B cell (primary cell): ENCODE results near the gene RHOG. TPM values are rescaled to one million over a fixed set of nuclear protein-coding genes. Genes with fewer than 3 reads are reported as not detected.

Source experiments
- ATAC-seq: fragments of 200-7000 bp; cut with Tn5 transposase; one replicate; pipeline ENCODE4 v1.10.0; 2021; ENCODE audit warnings: low read depth, mild to moderate bottlenecking, moderate number of reproducible peaks, moderate library complexity
- CTCF ChIA-PET: fragments of 350-600 bp; sonication (Branson Sonifier 250); formaldehyde crosslinking; loops from one replicate; lab custom pipeline; 2021; ENCODE audit warnings: antibody characterized with exemption, inconsistent platforms; lab: Charles Lee
- POLR2A ChIA-PET: fragments of 350-600 bp; sonication (Branson Sonifier 250); formaldehyde crosslinking; loops from one replicate; lab custom pipeline; 2021; ENCODE audit warnings: antibody characterized with exemption; lab: Charles Lee
- DNase-seq: peaks from one replicate; pipeline ENCODE4 v3.0.0; 2013
- H2AFZ ChIP-seq: 2 replicates; pipeline ENCODE4 v1.6.1; 2012; ENCODE audit warnings: mild to moderate bottlenecking, low read depth, low read length; ENCODE audit not compliant: insufficient read depth, poor library complexity, severe bottlenecking
- H3K27ac ChIP-seq, 2 donors: 1 replicate in 1 of 2; 2 replicates in 1 of 2; pipeline ENCODE4 v1.5.1; 2012 to 2013; ENCODE audit warnings: low read length in 2 of 2, mild to moderate bottlenecking in 2 of 2, moderate library complexity in 1 of 2
- H3K27me3 ChIP-seq, 4 experiments: fragments of 200-600 bp in 1 of 4; sonication (generic) in 1 of 4; replicated peaks in 1 of 4; 1 replicate in 2 of 4; 2 replicates in 2 of 4; pipeline versions ENCODE4 v1.6.1 to v1.7.0; 2013 to 2016; ENCODE audit warnings: low read length in 3 of 4, mild to moderate bottlenecking in 2 of 4, mixed read lengths in 1 of 4, moderate library complexity in 1 of 4; ENCODE audit not compliant: insufficient read depth in 4 of 4, control insufficient read depth in 3 of 4; ENCODE audit errors: control extremely low read depth in 1 of 4
- H3K36me3 ChIP-seq, 2 experiments: replicated peaks in 1 of 2; 1 replicate in 1 of 2; 2 replicates in 1 of 2; pipeline versions ENCODE4 v1.6.1 to v1.7.1; 2013; ENCODE audit warnings: low read length in 1 of 2; ENCODE audit not compliant: insufficient read depth in 2 of 2, control insufficient read depth in 1 of 2; ENCODE audit errors: control extremely low read depth in 1 of 2, extremely low read depth in 1 of 2
- H3K4me1 ChIP-seq, 2 donors: fragments of 200-600 bp in 1 of 2; sonication (generic) in 1 of 2; 1 replicate in 1 of 2; 2 replicates in 1 of 2; pipeline versions ENCODE4 v1.5.1 to v1.6.1; 2013 to 2017; ENCODE audit warnings: low read length in 2 of 2; ENCODE audit not compliant: control insufficient read depth in 2 of 2, insufficient read depth in 2 of 2
- H3K4me2 ChIP-seq: replicated peaks from 2 replicates; pipeline ENCODE3; 2012; ENCODE audit warnings: mild to moderate bottlenecking, low read depth, low read length; ENCODE audit not compliant: poor library complexity, severe bottlenecking
- H3K4me3 ChIP-seq, 5 experiments: fragments of 200-600 bp in 1 of 5; sonication (generic) in 1 of 5; 1 replicate in 3 of 5; 2 replicates in 2 of 5; pipeline versions ENCODE4 v1.5.1 to v1.7.0; 2011 to 2016; ENCODE audit warnings: low read length in 4 of 5, mild to moderate bottlenecking in 4 of 5, low read depth in 2 of 5, control low read depth in 1 of 5, moderate library complexity in 1 of 5; ENCODE audit not compliant: insufficient read depth in 1 of 5; ENCODE audit errors: control extremely low read depth in 1 of 5, extremely low read depth in 1 of 5
- H3K79me2 ChIP-seq: fragments of 200-600 bp; sonication (generic); one replicate; pipeline ENCODE4 v1.6.0; 2016; ENCODE audit warnings: low read length; ENCODE audit not compliant: control insufficient read depth, insufficient read depth
- H3K9ac ChIP-seq: fragments of 200-600 bp; sonication (generic); 2 replicates; pipeline ENCODE4 v1.6.1; 2017; ENCODE audit warnings: mild to moderate bottlenecking, low read length, moderate library complexity
- H3K9me3 ChIP-seq, 3 donors: one replicate each; pipeline versions ENCODE4 v1.6.1 to v1.7.1; 2013; ENCODE audit warnings: low read length in 2 of 3; ENCODE audit not compliant: control insufficient read depth in 2 of 3, insufficient read depth in 1 of 3; ENCODE audit errors: control extremely low read depth in 1 of 3
- H4K20me1 ChIP-seq: 2 replicates; pipeline ENCODE4 v1.6.0; 2012; ENCODE audit warnings: mild to moderate bottlenecking, low read length; ENCODE audit not compliant: insufficient read depth, control insufficient read depth, poor library complexity, severe bottlenecking
- H3K27ac Mint-ChIP-seq: one replicate; pipeline ENCODE4 v1.8.0; 2021; ENCODE audit warnings: mixed read lengths
- H3K27me3 Mint-ChIP-seq: one replicate; pipeline ENCODE4 v1.8.0; 2021; ENCODE audit warnings: mixed read lengths
- H3K4me1 Mint-ChIP-seq: one replicate; pipeline ENCODE4 v1.8.0; 2021; ENCODE audit warnings: mixed read lengths
- H3K4me3 Mint-ChIP-seq: one replicate; pipeline ENCODE4 v1.8.0; 2021; ENCODE audit warnings: mixed read lengths
- H3K9me3 Mint-ChIP-seq: one replicate; pipeline ENCODE4 v1.8.0; 2022; ENCODE audit warnings: mixed read lengths; ENCODE audit not compliant: insufficient read depth
- WGBS: methylation state at CpG from one replicate; pipeline ENCODE4 v1.1.5; 2013; ENCODE audit warnings: missing lambda C conversion rate; ENCODE audit not compliant: insufficient coverage; 5-methylcytosine and 5-hydroxymethylcytosine counted together
- intact Hi-C: fragments of 100-400 bp; cut with micrococcal nuclease; formaldehyde crosslinking; loops from one replicate; pipeline ENCODE4 v1.10.0; 2022
- polyA plus RNA-seq: library from polyadenylated mRNA; depleted of rRNA; stranded (reverse); fragments of >200 nt; gene quantifications from 2 replicates; pipeline ENCODE4 v1.2.3, GENCODE V29; 2012
- total RNA-seq, 2 donors: library from RNA; stranded (reverse); fragments of 120-200 nt in 1 of 2; gene quantifications; 1 replicate in 1 of 2; 2 replicates in 1 of 2; pipeline versions ENCODE4 v1.2.3 to v1.2.4, GENCODE V29; 2013 to 2022
- TF ChIP-seq, protein P1 (sequence below): fragments of 200-600 bp; IDR thresholded peaks from one replicate; pipeline ENCODE4 v1.8.0; 2022; ENCODE audit warnings: antibody characterized with exemption, mild to moderate bottlenecking

The RHOG gene
- total and polyA plus RNA-seq, 2 donors (not counting 1 experiment from before 2014, with no cell fraction given) = 102 to 141 TPM

DNA sequence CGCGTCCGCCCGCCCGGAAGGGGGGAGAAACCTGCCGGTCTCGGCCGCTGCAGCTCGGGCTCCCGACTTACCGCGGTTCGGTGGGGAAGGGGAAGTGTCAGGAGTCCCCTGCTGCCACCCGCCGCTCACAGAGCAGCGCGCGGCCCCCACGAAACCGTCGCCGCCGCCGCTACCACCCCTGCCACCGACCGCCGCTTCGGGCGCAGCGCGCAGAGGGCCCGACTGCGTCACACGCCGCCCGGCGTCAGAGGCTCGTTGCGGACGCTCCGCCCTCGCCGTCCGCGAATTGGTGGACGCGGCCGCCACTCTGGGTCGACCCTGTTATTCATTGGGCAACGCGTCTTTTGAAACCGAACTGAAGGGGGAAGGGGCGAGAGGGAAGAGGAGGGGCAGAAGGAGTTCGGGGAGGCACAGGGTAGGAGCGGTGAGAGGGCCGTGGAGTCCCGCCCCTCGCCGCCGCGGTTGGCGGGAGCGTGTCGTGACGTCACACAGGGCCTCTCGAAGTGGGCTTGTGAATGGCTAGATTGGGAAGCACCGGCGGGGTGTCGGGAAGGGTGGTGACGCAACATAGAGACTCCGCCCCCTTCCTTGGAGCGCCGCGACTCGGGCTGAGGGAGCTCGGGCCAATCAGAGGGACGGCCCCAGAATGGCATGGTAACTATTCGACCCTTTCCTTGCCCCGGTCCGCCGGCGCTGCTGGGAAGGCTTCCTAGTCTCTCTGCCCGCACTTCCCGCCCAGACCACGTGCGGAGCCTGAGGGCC, 43.2 kb downstream of the RHOG start, which contains the start of gene NUP98:
NUP98 (minus strand) TSS at position 226 of the 762 bp plus-strand sequence. CDS start 15,437 bp downstream, outside the sequence.
- POLR2A ChIA-PET = interaction anchor here (0.6 to 2.1 kb wide), 4 partner anchors 11 to 418 kb away, joined by 3 to 12 read pairs (median 3); partner anchors contain the start of gene PGAP2

More for the DNA sequence above, 43.2 kb downstream of the RHOG start, which contains the start of gene NUP98:
- peak within 1 kb of the TSS; percentile 97 for H3K4me3 Mint-ChIP-seq
- peak within 1 kb of the TSS; percentile 97 for H3K27ac Mint-ChIP-seq
- no peaks in the 10 kb centered on the region for H3K27me3 Mint-ChIP-seq
- H2AFZ ChIP-seq = peak within 1 kb of the TSS; percentile 94
- CTCF ChIA-PET = interaction anchor here (0.8 to 3.5 kb wide), 6 partner anchors 10 to 276 kb away, joined by 3 to 27 read pairs (median 10); partner anchors contain the start of genes PGAP2 and RHOG
- peak within 1 kb of the TSS; percentile 93 to 97 for H3K27ac ChIP-seq
- H3K9ac ChIP-seq = peak within 1 kb of the TSS; percentile 97
- intact Hi-C loops = loop anchor here (1.0 to 5.0 kb wide), 6 partner anchors 11 to 595 kb away; partner anchors contain the start of genes PGAP2, RRM1 and TRIM21
- peaks cover 2 to 7% of the 10 kb centered on the region in 2 experiments for H3K36me3 ChIP-seq
- peaks cover 22% of the 10 kb centered on the region for H4K20me1 ChIP-seq
- H3K79me2 ChIP-seq = peaks cover 70% of the 10 kb centered on the region
- DNase-seq = peak; percentile 100
- no peaks in the 10 kb centered on the region for H3K9me3 Mint-ChIP-seq
- H3K9me3 ChIP-seq = no peaks in the 10 kb centered on the region
- peaks cover 21 to 31% of the 10 kb centered on the region in 2 donors for H3K4me1 ChIP-seq
- H3K4me2 ChIP-seq = peak within 1 kb of the TSS; percentile 92
- peaks cover 35% of the 10 kb centered on the region for H3K4me1 Mint-ChIP-seq
- peak; percentile 91 for ATAC-seq
- H3K27me3 ChIP-seq = no peaks in the 10 kb centered on the region
- under 1% methylated on average over 86 of the region's 86 CpGs for WGBS
- peak within 1 kb of the TSS; percentile 93 to 98 (median 96) for H3K4me3 ChIP-seq
- TF ChIP-seq, protein P1, sequence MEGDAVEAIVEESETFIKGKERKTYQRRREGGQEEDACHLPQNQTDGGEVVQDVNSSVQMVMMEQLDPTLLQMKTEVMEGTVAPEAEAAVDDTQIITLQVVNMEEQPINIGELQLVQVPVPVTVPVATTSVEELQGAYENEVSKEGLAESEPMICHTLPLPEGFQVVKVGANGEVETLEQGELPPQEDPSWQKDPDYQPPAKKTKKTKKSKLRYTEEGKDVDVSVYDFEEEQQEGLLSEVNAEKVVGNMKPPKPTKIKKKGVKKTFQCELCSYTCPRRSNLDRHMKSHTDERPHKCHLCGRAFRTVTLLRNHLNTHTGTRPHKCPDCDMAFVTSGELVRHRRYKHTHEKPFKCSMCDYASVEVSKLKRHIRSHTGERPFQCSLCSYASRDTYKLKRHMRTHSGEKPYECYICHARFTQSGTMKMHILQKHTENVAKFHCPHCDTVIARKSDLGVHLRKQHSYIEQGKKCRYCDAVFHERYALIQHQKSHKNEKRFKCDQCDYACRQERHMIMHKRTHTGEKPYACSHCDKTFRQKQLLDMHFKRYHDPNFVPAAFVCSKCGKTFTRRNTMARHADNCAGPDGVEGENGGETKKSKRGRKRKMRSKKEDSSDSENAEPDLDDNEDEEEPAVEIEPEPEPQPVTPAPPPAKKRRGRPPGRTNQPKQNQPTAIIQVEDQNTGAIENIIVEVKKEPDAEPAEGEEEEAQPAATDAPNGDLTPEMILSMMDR = no peak
